BLaER1 (cell line): ENCODE results near the gene CORO2A.

Source experiments
- H3K27ac ChIP-seq: shearing (Covaris generic); formaldehyde crosslinking; 2 replicates; pipeline ENCODE4 v1.8.1; 2022
- H3K27me3 ChIP-seq: shearing (Covaris generic); formaldehyde crosslinking; 2 replicates; pipeline ENCODE4 v1.8.1; 2022
- H3K36me3 ChIP-seq: shearing (Covaris generic); formaldehyde crosslinking; 2 replicates; pipeline ENCODE4 v1.8.1; 2022
- H3K4me1 ChIP-seq: shearing (Covaris generic); formaldehyde crosslinking; 2 replicates; pipeline ENCODE4 v1.8.1; 2022
- H3K4me2 ChIP-seq: shearing (Covaris generic); formaldehyde crosslinking; 2 replicates; pipeline ENCODE4 v1.8.1; 2022
- H3K4me3 ChIP-seq: shearing (Covaris generic); formaldehyde crosslinking; 2 replicates; pipeline ENCODE4 v1.8.1; 2022
- H3K9ac ChIP-seq: shearing (Covaris generic); formaldehyde crosslinking; 2 replicates; pipeline ENCODE4 v1.8.1; 2022
- H3K9me3 ChIP-seq: shearing (Covaris generic); formaldehyde crosslinking; 2 replicates; pipeline ENCODE4 v1.8.1; 2022
- H4K20me1 ChIP-seq: shearing (Covaris generic); formaldehyde crosslinking; 2 replicates; pipeline ENCODE4 v1.8.1; 2022
- Cebpa-rat ChIP-seq: shearing (Covaris generic); IDR thresholded peaks from 2 replicates; pipeline ENCODE4 v1.8.1; 2022

Gene CORO2A

DNA sequence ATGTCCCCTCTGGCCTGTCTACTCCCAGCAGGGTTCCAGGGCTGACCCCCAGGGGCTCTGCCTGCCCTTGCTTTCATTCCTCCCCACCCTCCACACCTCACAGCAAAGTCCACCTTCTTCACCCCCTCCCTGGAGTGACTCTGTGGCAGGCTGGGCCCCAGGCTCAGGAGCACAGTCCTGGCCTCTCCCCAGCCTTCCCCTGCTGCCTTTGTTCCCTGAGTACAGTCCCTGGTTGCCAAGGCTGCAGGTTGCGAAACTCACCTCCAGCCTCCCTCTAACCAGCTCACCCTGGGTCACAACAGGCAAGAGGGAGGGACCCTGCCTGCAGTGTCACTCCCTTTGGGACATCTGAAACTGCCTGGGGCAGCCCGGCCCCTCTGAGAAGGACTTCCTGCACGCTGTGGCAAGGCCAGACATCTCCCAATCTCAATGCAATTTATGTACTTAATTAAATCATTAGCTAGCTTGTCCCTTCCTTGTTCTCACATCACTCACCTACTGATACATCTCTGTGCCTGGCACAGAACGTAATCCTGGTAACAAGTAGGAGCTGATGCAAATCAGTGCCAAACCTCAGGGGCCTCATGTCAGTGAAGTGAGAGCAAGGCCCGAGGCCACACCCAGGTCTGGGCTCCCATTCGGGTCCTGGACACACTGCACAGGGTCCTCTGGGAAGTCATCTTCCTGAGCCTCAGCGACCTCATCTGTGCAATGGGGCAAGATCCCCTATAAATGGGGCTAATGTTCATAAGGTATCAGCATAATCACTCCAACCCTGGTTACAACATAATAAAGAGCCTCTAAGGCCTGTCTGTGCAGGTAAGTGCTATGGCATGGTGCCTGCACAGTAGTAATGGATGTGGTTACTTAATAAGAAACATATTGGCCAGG, 46.1 kb downstream of the CORO2A start:
- Histone ChIP-seq H3K4me1 (peaks cover 10% of the 10 kb centered on the region), H4K20me1 (no peaks in the 10 kb centered on the region), H3K36me3 (no peaks in the 10 kb centered on the region), H3K27me3 (no peaks in the 10 kb centered on the region), H3K9ac (peak overlapping the region; percentile 38; the same call in 1 of the 2 replicates), H3K9me3 (no peaks in the 10 kb centered on the region), H3K4me2 (peak overlapping the region; percentile 37), H3K4me3 (no peak overlapping the region), H3K27ac (peak overlapping the region; percentile 43; the same call in 1 of the 2 replicates)
- TF ChIP-seq Cebpa-rat: peak; percentile 77

DNA sequence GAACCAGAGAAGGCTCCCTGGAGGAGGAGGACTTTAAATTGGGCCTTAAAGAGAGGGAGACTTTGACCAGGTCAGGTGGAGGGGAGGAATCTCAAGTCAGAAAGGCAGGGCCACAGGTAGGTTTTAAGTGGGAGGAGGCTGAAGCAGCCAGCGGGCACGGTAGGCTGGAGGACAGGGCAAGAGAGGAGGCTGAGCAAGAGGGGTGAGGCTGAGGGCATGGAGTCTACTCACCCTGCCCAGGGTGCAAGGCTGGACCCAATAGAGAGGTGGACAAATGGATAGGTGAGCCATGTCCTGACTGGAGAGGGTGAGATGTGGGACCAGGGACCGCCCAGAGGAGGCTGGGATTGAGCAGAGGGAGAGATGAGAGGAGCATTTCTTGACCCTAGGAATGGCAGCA, 47.8 kb downstream of the CORO2A start:
- no peak overlapping the region for H3K9ac ChIP-seq
- H4K20me1 ChIP-seq: no peaks in the 10 kb centered on the region
- H3K4me2 ChIP-seq: no peak overlapping the region
- no peak for TF ChIP-seq Cebpa-rat
- no peak overlapping the region for H3K4me3 ChIP-seq
- H3K9me3 ChIP-seq: no peaks in the 10 kb centered on the region
- H3K4me1 ChIP-seq: peaks cover 10% of the 10 kb centered on the region
- no peaks in the 10 kb centered on the region for H3K27me3 ChIP-seq
- H3K36me3 ChIP-seq: no peaks in the 10 kb centered on the region
- no peak overlapping the region for H3K27ac ChIP-seq

GRCh38 chr9:98144076-98144475, 48.4 kb downstream of the CORO2A start:
- H3K9me3 ChIP-seq: no peaks in the 10 kb centered on the region
- TF ChIP-seq Cebpa-rat: no peak
- no peak overlapping the region for H3K4me3 ChIP-seq
- H4K20me1 ChIP-seq: no peaks in the 10 kb centered on the region
- H3K9ac ChIP-seq: no peak overlapping the region
- H3K27me3 ChIP-seq: no peaks in the 10 kb centered on the region
- H3K4me2 ChIP-seq: no peak overlapping the region
- H3K36me3 ChIP-seq: no peaks in the 10 kb centered on the region
- peaks cover 10% of the 10 kb centered on the region for H3K4me1 ChIP-seq
- H3K27ac ChIP-seq: no peak overlapping the region

GRCh38 chr9:98142925-98143481, 49.4 kb downstream of the CORO2A start:
- H3K27ac ChIP-seq: no peak overlapping the region

GRCh38 chr9:98142182-98142907, 50.1 kb downstream of the CORO2A start:
- Histone ChIP-seq H3K9ac (no peak overlapping the region), H3K4me2 (no peak overlapping the region), H3K27ac (no peak overlapping the region), H4K20me1 (no peaks in the 10 kb centered on the region), H3K4me1 (peaks cover 10% of the 10 kb centered on the region), H3K4me3 (no peak overlapping the region), H3K27me3 (no peaks in the 10 kb centered on the region), H3K36me3 (no peaks in the 10 kb centered on the region), H3K9me3 (no peaks in the 10 kb centered on the region)
- no peak for TF ChIP-seq Cebpa-rat

More at GRCh38 chr9:98142925-98143481, 49.4 kb downstream of the CORO2A start:
- peaks cover 10% of the 10 kb centered on the region for H3K4me1 ChIP-seq
- no peaks in the 10 kb centered on the region for H4K20me1 ChIP-seq
- TF ChIP-seq Cebpa-rat: no peak
- H3K9ac ChIP-seq: no peak overlapping the region
- H3K36me3 ChIP-seq: no peaks in the 10 kb centered on the region
- no peak overlapping the region for H3K4me2 ChIP-seq
- H3K27me3 ChIP-seq: no peaks in the 10 kb centered on the region
- H3K4me3 ChIP-seq: no peak overlapping the region
- H3K9me3 ChIP-seq: no peaks in the 10 kb centered on the region

- no peak for TF ChIP-seq Cebpa-rat
- no peak overlapping the region for H3K4me2 ChIP-seq
- no peaks in the 10 kb centered on the region for H4K20me1 ChIP-seq
- H3K4me1 ChIP-seq: no peaks in the 10 kb centered on the region
- no peak overlapping the region for H3K4me3 ChIP-seq
- H3K9me3 ChIP-seq: no peaks in the 10 kb centered on the region
- no peak overlapping the region for H3K9ac ChIP-seq
- no peaks in the 10 kb centered on the region for H3K36me3 ChIP-seq
- H3K27me3 ChIP-seq: no peaks in the 10 kb centered on the region
- no peak overlapping the region for H3K27ac ChIP-seq
Observed at GRCh38 chr9:98140503-98140902, 51.9 kb downstream of the CORO2A start.

DNA sequence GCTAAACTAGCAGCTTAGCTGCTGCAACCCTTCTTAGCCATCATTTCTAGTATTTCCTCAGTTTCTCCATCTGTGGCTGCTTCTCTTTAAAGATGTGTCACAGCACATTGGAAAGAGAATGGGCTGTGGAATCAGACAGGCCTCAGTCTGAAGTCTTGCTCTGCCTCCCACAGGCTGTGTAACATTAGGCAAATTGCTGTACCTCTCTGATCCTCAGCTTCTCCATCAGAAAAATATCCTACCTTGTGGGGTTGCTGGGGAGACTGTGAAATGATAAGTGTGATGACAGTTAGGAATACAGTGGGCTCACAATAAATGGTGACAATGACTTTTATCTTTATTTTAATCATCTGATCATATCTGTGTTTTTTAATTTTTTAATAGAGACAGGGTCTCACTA, 55.9 kb downstream of the CORO2A start:
- H3K4me3 ChIP-seq: no peak overlapping the region
- TF ChIP-seq Cebpa-rat: no peak
- H3K9ac ChIP-seq: no peak overlapping the region
- H3K36me3 ChIP-seq: no peaks in the 10 kb centered on the region
- H3K9me3 ChIP-seq: no peaks in the 10 kb centered on the region
- H3K4me1 ChIP-seq: peaks cover 29% of the 10 kb centered on the region
- H4K20me1 ChIP-seq: no peaks in the 10 kb centered on the region
- no peaks in the 10 kb centered on the region for H3K27me3 ChIP-seq
- H3K27ac ChIP-seq: no peak overlapping the region
- no peak overlapping the region for H3K4me2 ChIP-seq

GRCh38 chr9:98135938-98136337, 56.5 kb downstream of the CORO2A start:
- H3K27me3 ChIP-seq: no peaks in the 10 kb centered on the region
- H3K4me3 ChIP-seq: no peak overlapping the region
- H3K36me3 ChIP-seq: no peaks in the 10 kb centered on the region
- no peak overlapping the region for H3K27ac ChIP-seq
- no peak overlapping the region for H3K9ac ChIP-seq
- H3K9me3 ChIP-seq: no peaks in the 10 kb centered on the region
- H3K4me2 ChIP-seq: no peak overlapping the region
- no peaks in the 10 kb centered on the region for H4K20me1 ChIP-seq
- no peak for TF ChIP-seq Cebpa-rat
- peaks cover 34% of the 10 kb centered on the region for H3K4me1 ChIP-seq

DNA sequence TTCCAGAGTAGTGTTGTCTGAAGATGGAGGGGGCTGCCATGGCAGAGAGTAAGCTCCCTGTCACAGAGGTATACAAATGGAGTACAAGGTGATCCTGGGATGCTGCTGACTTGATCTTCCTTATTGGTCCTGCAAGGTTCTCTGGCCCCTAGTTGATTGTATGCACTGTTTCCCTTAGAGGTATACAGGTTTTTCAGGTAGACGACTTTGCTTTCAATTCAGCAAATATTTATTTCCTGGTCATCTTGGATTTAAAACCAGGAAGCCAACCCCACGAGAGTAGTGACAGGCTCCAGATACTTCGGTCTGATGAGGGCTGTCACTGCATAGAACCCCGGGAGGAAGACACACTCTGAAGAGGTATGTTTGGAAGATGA, 56.9 kb downstream of the CORO2A start:
- H3K4me1 ChIP-seq: peaks cover 38% of the 10 kb centered on the region
- no peaks in the 10 kb centered on the region for H3K36me3 ChIP-seq
- TF ChIP-seq Cebpa-rat: no peak
- no peaks in the 10 kb centered on the region for H4K20me1 ChIP-seq
- H3K9me3 ChIP-seq: no peaks in the 10 kb centered on the region
- no peaks in the 10 kb centered on the region for H3K27me3 ChIP-seq
- H3K27ac ChIP-seq: no peak overlapping the region
- no peak overlapping the region for H3K4me2 ChIP-seq
- H3K4me3 ChIP-seq: no peak overlapping the region
- H3K9ac ChIP-seq: no peak overlapping the region
